OCI-LY7 (cell line): ENCODE data around the gene TMCC2. TPM values are rescaled to one million over a fixed set of nuclear protein-coding genes. Genes with fewer than 3 reads are reported as not detected.

ENCODE experiments used
- BruUV-seq: library from RNA; stranded (reverse); fragments of 400-500 nt; replicated peaks from 2 replicates; lab custom pipeline; 2021; lab: Mats Ljungman, UMichigan
- CTCF ChIA-PET: fragments of 300-600 bp; sonication (Branson Sonifier 250); formaldehyde crosslinking; loops from one replicate; lab custom pipeline; 2022; ENCODE audit warnings: antibody characterized with exemption; ENCODE audit not compliant: unreplicated experiment; lab: Charles Lee
- POLR2A ChIA-PET: fragments of 300-600 bp; sonication (Branson Sonifier 250); formaldehyde crosslinking; loops from one replicate; lab custom pipeline; 2022; ENCODE audit warnings: antibody characterized with exemption; lab: Charles Lee
- DNase-seq: peaks from one replicate; pipeline ENCODE4 v3.0.0-alpha.2; 2015; ENCODE audit warnings: low spot score
- H2AFZ ChIP-seq: fragments of 200-600 bp; sonication (generic), shearing (Covaris generic); 2 replicates; pipeline ENCODE4 v1.6.1; 2014; ENCODE audit warnings: mild to moderate bottlenecking, antibody characterized with exemption, low read length, moderate library complexity
- H3K27ac ChIP-seq: fragments of 200-600 bp; sonication (generic); 2 replicates; pipeline ENCODE4 v1.5.1; 2014; ENCODE audit warnings: mixed run types, low read depth, mild to moderate bottlenecking, moderate library complexity, low read length, inconsistent platforms; ENCODE audit not compliant: poor library complexity, severe bottlenecking
- H3K36me3 ChIP-seq: fragments of 200-600 bp; sonication (generic); 2 replicates; pipeline ENCODE4 v1.6.1; 2014; ENCODE audit warnings: mild to moderate bottlenecking, antibody characterized with exemption, low read length, moderate library complexity, mixed read lengths; ENCODE audit not compliant: insufficient read depth
- H3K4me1 ChIP-seq: fragments of 200-600 bp; sonication (generic); 2 replicates; pipeline ENCODE4 v1.5.1; 2014; ENCODE audit warnings: mild to moderate bottlenecking, low read length; ENCODE audit not compliant: insufficient read depth, poor library complexity, severe bottlenecking
- H3K4me2 ChIP-seq: fragments of 200-600 bp; sonication (generic); 2 replicates; pipeline ENCODE4 v1.6.1; 2014; ENCODE audit warnings: mild to moderate bottlenecking, low read length
- H3K4me3 ChIP-seq: fragments of 200-600 bp; sonication (generic); 2 replicates; pipeline ENCODE4 v1.5.1; 2014; ENCODE audit warnings: mild to moderate bottlenecking, low read depth, low read length; ENCODE audit not compliant: poor library complexity, severe bottlenecking
- H3K79me2 ChIP-seq: fragments of 200-600 bp; sonication (generic); 2 replicates; pipeline ENCODE4 v1.6.1; 2016; ENCODE audit warnings: low read depth, mild to moderate bottlenecking, low read length, moderate library complexity, mixed read lengths; ENCODE audit not compliant: insufficient read depth
- H3K9me2 ChIP-seq: fragments of 200-600 bp; sonication (generic); 2 replicates; pipeline ENCODE4 v1.6.1; 2016; ENCODE audit warnings: mild to moderate bottlenecking, low read length, mixed read lengths; ENCODE audit not compliant: insufficient read depth
- H3K9me3 ChIP-seq: fragments of 200-600 bp; sonication (generic); 2 replicates; pipeline ENCODE4 v1.6.1; 2014; ENCODE audit warnings: mild to moderate bottlenecking, mixed run types, low read length, mixed read lengths
- H4K20me1 ChIP-seq: fragments of 200-600 bp; sonication (generic); 2 replicates; pipeline ENCODE4 v1.6.1; 2014; ENCODE audit warnings: mild to moderate bottlenecking, antibody characterized with exemption, low read length, moderate library complexity, mixed read lengths; ENCODE audit not compliant: insufficient read depth
- EZH2phosphoT487 ChIP-seq: fragments of 200-600 bp; sonication (generic); IDR thresholded peaks from 2 replicates; pipeline ENCODE4 v1.6.1; 2018; ENCODE audit warnings: low read depth, borderline replicate concordance, mild to moderate bottlenecking, mixed run types, antibody characterized with exemption, low read length, moderate library complexity, mixed read lengths
- intact Hi-C: fragments of 100-400 bp; cut with micrococcal nuclease; formaldehyde crosslinking; loops from one replicate; pipeline ENCODE4 v1.10.0; 2022; ENCODE audit not compliant: unreplicated experiment
- total RNA-seq, 2 experiments: library from RNA; depleted of rRNA in 1 of 2; stranded (reverse); fragments of >200 nt in 1 of 2; shearing (Covaris generic) in 1 of 2; gene quantifications; 2 replicates each; pipeline ENCODE4 v1.2.3, GENCODE V29; 2014 to 2022
- TF ChIP-seq, protein P1 (sequence below): fragments of 200-600 bp; sonication (generic); conservative IDR thresholded peaks from 2 replicates; pipeline ENCODE4 v1.5.1; 2014; ENCODE audit warnings: mild to moderate bottlenecking, antibody characterized with exemption, low read length, moderate library complexity, mixed read lengths

The TMCC2 gene
- total RNA-seq, 2 experiments from 2014 or later = 5.2 to 7.8 TPM

DNA sequence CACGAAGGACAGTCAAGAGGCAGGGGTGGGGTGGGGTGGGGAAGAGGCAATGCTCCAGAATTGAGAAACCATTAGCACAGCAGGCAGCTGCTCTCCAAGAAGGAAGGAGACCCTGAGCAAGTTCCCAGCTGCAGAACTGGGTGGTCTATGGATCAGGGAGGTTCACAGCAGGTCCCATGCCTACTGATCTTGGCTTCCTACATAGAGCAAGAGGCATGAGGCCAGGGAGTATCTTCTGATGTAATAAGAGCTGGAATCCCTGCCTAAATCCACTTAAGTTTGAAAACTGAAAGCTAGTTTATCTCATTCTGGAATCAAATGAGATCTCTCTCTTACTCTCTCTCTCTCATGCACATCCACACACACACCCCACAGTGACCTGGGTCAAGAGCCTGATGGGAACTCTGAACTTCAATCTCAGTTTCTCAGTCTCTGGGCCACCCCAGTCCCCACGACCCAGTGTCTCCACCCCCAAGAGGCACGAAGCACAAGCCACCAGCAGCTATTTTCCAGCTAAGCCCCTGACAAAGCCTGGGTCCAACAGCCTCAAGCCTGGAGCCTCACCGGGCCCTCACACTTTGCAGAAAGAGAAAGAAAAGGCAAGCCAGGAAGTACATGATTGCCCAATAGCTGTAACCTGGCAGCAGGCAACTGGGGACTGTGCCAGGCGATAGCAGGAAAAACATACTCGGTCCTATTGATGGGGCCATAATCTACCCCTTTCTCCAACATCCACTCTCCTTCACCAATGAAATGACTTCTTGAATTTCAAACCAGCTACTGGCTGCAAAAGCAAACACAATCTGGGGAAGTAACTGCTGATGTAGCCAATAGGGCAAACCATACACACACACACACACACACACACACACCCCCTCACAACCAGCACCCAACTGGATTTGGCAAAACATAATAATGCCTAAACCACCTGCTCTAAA, 91.6 kb downstream of the TMCC2 start:
- Histone ChIP-seq H3K79me2 (peaks cover 43% of the 10 kb centered on the region; the same call in 1 of the 2 replicates), H4K20me1 (peaks cover 4% of the 10 kb centered on the region; the same call in 1 of the 2 replicates), H3K9me3 (no peaks in the 10 kb centered on the region), H3K4me1 (peaks cover 70% of the 10 kb centered on the region), H3K4me2 (peak overlapping the region; percentile 94), H3K36me3 (no peaks in the 10 kb centered on the region), H2AFZ (no peak overlapping the region), H3K9me2 (no peaks in the 10 kb centered on the region), H3K4me3 (peak overlapping the region; percentile 75), H3K27ac (peak overlapping the region; percentile 37)
- CTCF ChIA-PET = interaction anchor here (1.1 to 1.5 kb wide), 3 partner anchors 33 to 46 kb away, joined by 3 to 10 read pairs (median 5); no protein-coding TSS in a partner anchor
- TF ChIP-seq, protein P1, sequence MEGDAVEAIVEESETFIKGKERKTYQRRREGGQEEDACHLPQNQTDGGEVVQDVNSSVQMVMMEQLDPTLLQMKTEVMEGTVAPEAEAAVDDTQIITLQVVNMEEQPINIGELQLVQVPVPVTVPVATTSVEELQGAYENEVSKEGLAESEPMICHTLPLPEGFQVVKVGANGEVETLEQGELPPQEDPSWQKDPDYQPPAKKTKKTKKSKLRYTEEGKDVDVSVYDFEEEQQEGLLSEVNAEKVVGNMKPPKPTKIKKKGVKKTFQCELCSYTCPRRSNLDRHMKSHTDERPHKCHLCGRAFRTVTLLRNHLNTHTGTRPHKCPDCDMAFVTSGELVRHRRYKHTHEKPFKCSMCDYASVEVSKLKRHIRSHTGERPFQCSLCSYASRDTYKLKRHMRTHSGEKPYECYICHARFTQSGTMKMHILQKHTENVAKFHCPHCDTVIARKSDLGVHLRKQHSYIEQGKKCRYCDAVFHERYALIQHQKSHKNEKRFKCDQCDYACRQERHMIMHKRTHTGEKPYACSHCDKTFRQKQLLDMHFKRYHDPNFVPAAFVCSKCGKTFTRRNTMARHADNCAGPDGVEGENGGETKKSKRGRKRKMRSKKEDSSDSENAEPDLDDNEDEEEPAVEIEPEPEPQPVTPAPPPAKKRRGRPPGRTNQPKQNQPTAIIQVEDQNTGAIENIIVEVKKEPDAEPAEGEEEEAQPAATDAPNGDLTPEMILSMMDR = no peak
- TF ChIP-seq EZH2phosphoT487 = no peak
- peak; percentile 46 for DNase-seq
- POLR2A ChIA-PET = interaction anchor here (0.5 to 15.8 kb wide), 10 partner anchors 25 to 1508 kb away, joined by 3 to 162 read pairs (median 4); no protein-coding TSS in a partner anchor
- intact Hi-C loops = loop anchor here (2.0 to 10.0 kb wide), 3 partner anchors 19 to 1995 kb away; partner anchors contain the start of gene MDM4
- BruUV-seq = no TSS peak

DNA sequence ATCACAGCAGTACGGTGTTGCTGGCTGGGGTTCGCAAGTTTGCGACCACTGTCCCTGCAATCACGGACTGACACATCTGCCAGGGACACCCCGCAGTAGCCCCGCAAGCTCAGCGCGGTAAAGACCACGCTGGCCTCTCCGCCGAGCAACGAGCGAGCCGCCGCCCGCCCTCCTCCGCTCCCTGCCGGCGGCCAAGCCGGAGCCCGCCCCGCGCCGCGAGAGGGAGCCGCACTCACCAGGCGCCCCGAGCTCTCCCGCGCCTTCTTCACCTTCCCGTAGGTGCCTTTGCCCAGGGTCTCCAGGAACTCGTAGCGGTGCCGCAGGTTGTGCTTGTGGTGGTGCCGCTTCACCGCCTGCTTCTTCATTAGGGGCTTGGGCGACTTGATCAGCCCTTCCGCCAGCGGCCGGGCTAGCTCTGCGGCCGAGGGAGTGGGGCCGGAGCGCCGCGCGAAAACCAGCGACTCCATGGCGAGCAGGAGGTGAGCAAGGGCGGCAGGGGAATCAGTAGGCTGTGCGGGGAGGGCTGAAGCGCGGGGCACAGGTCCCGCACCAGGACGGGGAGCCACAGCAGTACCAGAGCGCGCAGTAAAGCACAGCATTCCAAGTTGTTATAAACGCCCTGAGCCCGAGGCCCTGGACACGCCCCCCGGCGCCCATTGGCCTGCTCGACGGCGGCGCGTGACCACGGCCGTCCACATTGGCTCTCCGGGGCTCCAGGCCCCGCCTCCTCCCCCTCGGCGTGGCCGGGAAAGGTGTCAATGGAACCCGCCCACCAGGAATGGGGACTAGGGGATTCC, 93.6 kb downstream of the TMCC2 start, which contains the start of gene NUAK2:
Gene NUAK2 (minus strand): TSS at position 584 of the 797 bp plus-strand sequence. CDS start 117 bp downstream, at position 467.
- ChIA-PET POLR2A (interaction anchor here (0.6 to 15.8 kb wide), 6 partner anchors 21 to 1238 kb away, joined by 3 to 162 read pairs (median 4); no protein-coding TSS in a partner anchor), CTCF (interaction anchor here (0.6 to 0.7 kb wide), 3 partner anchors 43 to 301 kb away, joined by 3 to 7 read pairs (median 3); no protein-coding TSS in a partner anchor)
- H2AFZ ChIP-seq = peak within 1 kb of the TSS; percentile 47; the same call in 1 of the 2 replicates
- H3K27ac ChIP-seq = peak within 1 kb of the TSS; percentile 16
- peak; percentile 87 for DNase-seq
- peak within 1 kb of the TSS; percentile 94 for H3K4me2 ChIP-seq
- H3K9me2 ChIP-seq = no peaks in the 10 kb centered on the region
- no peak for TF ChIP-seq EZH2phosphoT487
- TF ChIP-seq, protein P1 = peak; percentile 61
- peaks cover 4% of the 10 kb centered on the region; the same call in 1 of the 2 replicates for H4K20me1 ChIP-seq
- no peaks in the 10 kb centered on the region for H3K9me3 ChIP-seq
- H3K4me3 ChIP-seq = peak within 1 kb of the TSS; percentile 75
- peaks cover 61% of the 10 kb centered on the region for H3K4me1 ChIP-seq
- no TSS peak for BruUV-seq
- intact Hi-C loops = loop anchor here (1.0 to 2.0 kb wide), 2 partner anchors 21 to 33 kb away; no protein-coding TSS in a partner anchor
- no peaks in the 10 kb centered on the region for H3K36me3 ChIP-seq
- H3K79me2 ChIP-seq = peaks cover 25% of the 10 kb centered on the region; the same call in 1 of the 2 replicates
